Activated CD8-positive, alpha-beta T cell treated with anti-CD3 and anti-CD28 coated beads for 36 hours (primary cell): ENCODE measurements around the gene NEAT1. TPM values are rescaled to one million over a fixed set of nuclear protein-coding genes. Genes with fewer than 3 reads are reported as not detected.

Source experiments
- ATAC-seq: fragments of 200-7000 bp; cut with Tn5 transposase; one replicate; pipeline ENCODE4 v1.10.0; 2021; ENCODE audit warnings: mild to moderate bottlenecking, moderate library complexity
- CTCF ChIA-PET: fragments of 350-600 bp; sonication (Branson Sonifier 250); formaldehyde crosslinking; loops from one replicate; lab custom pipeline; 2021; ENCODE audit warnings: antibody characterized with exemption; lab: Charles Lee
- POLR2A ChIA-PET: fragments of 350-600 bp; sonication (Branson Sonifier 250); formaldehyde crosslinking; loops from one replicate; lab custom pipeline; 2021; ENCODE audit warnings: antibody characterized with exemption; lab: Charles Lee
- DNase-seq: peaks from one replicate; pipeline ENCODE4 v3.0.0-alpha.2; 2020
- H3K27ac Mint-ChIP-seq: one replicate; pipeline ENCODE4 v1.8.0; 2021; ENCODE audit warnings: mild to moderate bottlenecking, mixed read lengths
- H3K27me3 Mint-ChIP-seq: one replicate; pipeline ENCODE4 v1.8.0; 2021; ENCODE audit warnings: mixed read lengths
- H3K36me3 Mint-ChIP-seq: one replicate; pipeline ENCODE4 v1.8.0; 2021; ENCODE audit warnings: low read depth, mixed read lengths
- H3K4me1 Mint-ChIP-seq: one replicate; pipeline ENCODE4 v1.8.0; 2021; ENCODE audit warnings: low read depth, mixed read lengths
- H3K4me3 Mint-ChIP-seq: one replicate; pipeline ENCODE4 v1.8.0; 2021; ENCODE audit warnings: mild to moderate bottlenecking, moderate library complexity, mixed read lengths
- H3K9me3 Mint-ChIP-seq: one replicate; pipeline ENCODE4 v1.8.0; 2021; ENCODE audit warnings: mixed read lengths
- CTCF ChIP-seq: fragments of 200-600 bp; IDR thresholded peaks from one replicate; pipeline ENCODE4 v1.8.0; 2022; ENCODE audit warnings: antibody characterized with exemption, mild to moderate bottlenecking
- intact Hi-C: fragments of 100-400 bp; cut with micrococcal nuclease; formaldehyde crosslinking; loops from one replicate; pipeline ENCODE4 v1.10.0; 2022
- total RNA-seq, 2 experiments: library from RNA; stranded (reverse); gene quantifications; one replicate each; pipeline ENCODE4 v1.2.3, GENCODE V29; 2021

NEAT1 gene
- total RNA-seq, 2 experiments from 2014 or later, result 313 to 358 TPM

DNA sequence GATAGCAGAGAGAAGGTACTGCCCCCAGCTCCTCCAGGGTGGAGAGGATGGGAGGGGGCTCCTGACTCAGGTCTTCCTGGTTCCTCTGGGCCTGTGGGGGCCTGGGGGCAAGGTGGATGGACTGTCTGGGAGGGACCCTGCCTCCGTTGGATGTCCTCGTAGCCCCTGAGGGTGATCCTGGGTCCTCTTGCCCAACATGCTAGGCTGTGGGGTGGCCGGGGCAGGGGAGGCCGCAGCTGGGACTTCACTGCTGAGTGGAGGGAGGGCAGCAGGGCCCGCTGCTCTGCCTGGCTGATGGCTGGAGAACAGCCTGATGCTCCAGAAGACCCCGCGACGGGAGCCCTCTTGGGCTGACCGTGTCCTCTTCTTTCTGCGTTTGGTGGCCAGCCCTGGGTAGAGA lies 22.8 kb upstream of the NEAT1 start:
- H3K27ac Mint-ChIP-seq, result no peak overlapping the region
- no peak for DNase-seq
- ChIA-PET POLR2A (interaction anchor here (0.8 to 1.9 kb wide), 5 partner anchors 17 to 135 kb away, joined by 3 to 6 read pairs (median 4); partner anchors contain the start of gene MALAT1), CTCF (interaction anchor here (1.2 kb wide), 1 partner anchor 141 kb away, joined by 3 read pairs; no protein-coding TSS in a partner anchor)
- no peak overlapping the region for H3K4me3 Mint-ChIP-seq
- no peak for ATAC-seq
- no peaks in the 10 kb centered on the region for H3K27me3 Mint-ChIP-seq
- H3K9me3 Mint-ChIP-seq, result no peaks in the 10 kb centered on the region
- no peak for TF ChIP-seq CTCF
- H3K4me1 Mint-ChIP-seq, result peaks cover 6% of the 10 kb centered on the region
- intact Hi-C loops, result no loop called here
- H3K36me3 Mint-ChIP-seq, result peaks cover 20% of the 10 kb centered on the region

DNA sequence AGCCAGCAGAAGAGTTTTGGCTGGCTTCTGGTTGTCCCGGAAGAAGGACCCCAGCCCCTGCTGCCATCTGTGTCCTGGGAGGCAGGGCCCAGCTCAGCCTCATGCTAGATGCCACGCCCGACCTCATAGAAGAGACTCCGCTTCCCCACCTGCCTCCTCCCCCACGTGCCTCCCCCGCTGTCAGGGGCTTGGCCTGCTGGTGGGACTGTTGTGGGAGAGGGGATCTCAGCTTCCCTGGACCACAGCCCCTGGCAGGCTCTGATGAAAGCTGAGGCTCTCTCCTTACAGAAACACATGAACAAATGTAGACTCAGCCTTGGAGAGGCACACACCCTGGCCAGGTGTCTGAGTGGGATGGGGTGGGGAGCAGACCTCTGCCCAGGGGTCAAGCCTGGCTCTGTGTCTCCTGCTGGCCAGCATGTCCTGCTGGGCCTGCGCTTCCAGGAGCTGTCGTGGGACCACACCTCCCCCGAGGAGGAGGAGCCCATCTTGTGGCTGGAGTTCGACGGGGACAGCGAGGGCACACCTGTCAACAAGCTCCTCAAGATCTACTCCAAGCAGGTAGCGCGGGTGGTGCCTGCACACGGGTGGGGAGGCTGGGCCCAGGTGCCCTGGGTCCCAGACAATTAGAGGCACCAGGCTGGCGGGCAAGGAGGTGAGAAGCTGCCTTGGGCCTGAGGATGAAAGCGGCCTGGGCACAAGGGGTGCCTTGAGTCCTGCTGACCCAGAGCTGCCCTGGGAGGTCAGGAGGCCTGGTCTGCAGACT lies 22.1 kb upstream of the NEAT1 start:
- no peaks in the 10 kb centered on the region for H3K9me3 Mint-ChIP-seq
- TF ChIP-seq CTCF, result no peak
- peaks cover 25% of the 10 kb centered on the region for H3K36me3 Mint-ChIP-seq
- intact Hi-C loops, result no loop called here
- ChIA-PET CTCF (interaction anchor here (0.7 to 1.3 kb wide), 3 partner anchors 12 to 140 kb away, joined by 3 read pairs; no protein-coding TSS in a partner anchor), POLR2A (interaction anchor here (0.8 to 1.9 kb wide), 5 partner anchors 15 to 135 kb away, joined by 3 to 6 read pairs (median 4); partner anchors contain the start of gene MALAT1)
- no peak overlapping the region for H3K4me3 Mint-ChIP-seq
- H3K27ac Mint-ChIP-seq, result no peak overlapping the region
- DNase-seq (no peak), ATAC-seq (no peak)
- H3K27me3 Mint-ChIP-seq, result no peaks in the 10 kb centered on the region
- peaks cover 6% of the 10 kb centered on the region for H3K4me1 Mint-ChIP-seq

DNA sequence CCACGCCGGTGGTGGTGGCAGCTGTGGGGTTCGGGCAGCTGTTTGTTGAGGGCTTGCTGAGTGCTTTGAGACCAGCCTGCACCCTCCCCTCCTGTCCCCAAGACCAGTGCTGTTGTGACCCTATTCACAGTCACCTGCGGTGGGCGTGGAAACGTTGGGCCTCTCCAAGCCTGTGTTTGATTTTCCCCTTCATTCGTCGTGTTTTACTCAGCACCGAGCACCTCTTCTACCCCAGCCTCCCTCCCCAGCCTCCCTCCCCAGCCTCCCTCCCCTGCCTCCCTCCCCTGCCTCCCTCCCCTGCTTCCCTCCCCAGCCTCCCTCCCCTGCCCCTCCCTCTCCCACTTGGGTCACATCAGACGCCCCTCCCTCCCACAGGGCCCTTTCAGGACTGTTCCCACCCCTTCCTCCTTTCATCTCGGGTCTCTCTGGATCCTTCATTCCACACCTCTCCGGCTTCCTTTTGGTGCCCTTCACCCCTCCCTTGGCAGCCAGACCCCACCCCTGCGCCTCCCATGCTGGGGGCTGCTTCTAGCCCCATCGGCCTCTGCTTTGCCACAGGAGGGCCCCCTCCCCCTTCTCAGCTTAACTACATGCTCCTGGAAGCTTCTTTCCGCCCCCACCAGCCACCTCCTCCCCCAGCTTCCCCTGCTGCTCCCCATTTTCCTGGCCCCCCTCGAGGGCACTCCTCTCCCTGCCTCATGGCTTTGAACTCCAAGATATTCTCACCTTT lies 21.4 kb upstream of the NEAT1 start:
- Mint-ChIP-seq H3K36me3 (peaks cover 25% of the 10 kb centered on the region), H3K27ac (no peak overlapping the region), H3K9me3 (no peaks in the 10 kb centered on the region), H3K4me3 (no peak overlapping the region), H3K4me1 (peaks cover 6% of the 10 kb centered on the region), H3K27me3 (no peaks in the 10 kb centered on the region)
- intact Hi-C loops, result no loop called here
- DNase-seq (no peak), ATAC-seq (peak; percentile 17)
- TF ChIP-seq CTCF, result no peak
- CTCF ChIA-PET, result interaction anchor here (0.7 to 1.9 kb wide), 4 partner anchors 13 to 139 kb away, joined by 3 to 7 read pairs (median 3); no protein-coding TSS in a partner anchor
- POLR2A ChIA-PET, result interaction anchor here (0.6 to 1.9 kb wide), 4 partner anchors 14 to 134 kb away, joined by 3 to 6 read pairs (median 4); partner anchors contain the start of gene MALAT1

GRCh38 chr11:65401803-65402248 lies 20.8 kb upstream of the NEAT1 start:
- DNase-seq, result no peak
- ChIA-PET CTCF (interaction anchor here (1.3 to 1.9 kb wide), 2 partner anchors 14 to 15 kb away, joined by 3 to 7 read pairs; no protein-coding TSS in a partner anchor), POLR2A (interaction anchor here (0.6 kb wide), 1 partner anchor 119 kb away, joined by 3 read pairs; no protein-coding TSS in a partner anchor)
- Mint-ChIP-seq H3K9me3 (no peaks in the 10 kb centered on the region), H3K36me3 (peaks cover 25% of the 10 kb centered on the region), H3K4me3 (no peak overlapping the region), H3K27ac (no peak overlapping the region), H3K4me1 (peaks cover 6% of the 10 kb centered on the region), H3K27me3 (no peaks in the 10 kb centered on the region)
- no peak for TF ChIP-seq CTCF
- ATAC-seq, result no peak
- intact Hi-C loops, result no loop called here
